ENCODE data around the gene ELL.

DNA sequence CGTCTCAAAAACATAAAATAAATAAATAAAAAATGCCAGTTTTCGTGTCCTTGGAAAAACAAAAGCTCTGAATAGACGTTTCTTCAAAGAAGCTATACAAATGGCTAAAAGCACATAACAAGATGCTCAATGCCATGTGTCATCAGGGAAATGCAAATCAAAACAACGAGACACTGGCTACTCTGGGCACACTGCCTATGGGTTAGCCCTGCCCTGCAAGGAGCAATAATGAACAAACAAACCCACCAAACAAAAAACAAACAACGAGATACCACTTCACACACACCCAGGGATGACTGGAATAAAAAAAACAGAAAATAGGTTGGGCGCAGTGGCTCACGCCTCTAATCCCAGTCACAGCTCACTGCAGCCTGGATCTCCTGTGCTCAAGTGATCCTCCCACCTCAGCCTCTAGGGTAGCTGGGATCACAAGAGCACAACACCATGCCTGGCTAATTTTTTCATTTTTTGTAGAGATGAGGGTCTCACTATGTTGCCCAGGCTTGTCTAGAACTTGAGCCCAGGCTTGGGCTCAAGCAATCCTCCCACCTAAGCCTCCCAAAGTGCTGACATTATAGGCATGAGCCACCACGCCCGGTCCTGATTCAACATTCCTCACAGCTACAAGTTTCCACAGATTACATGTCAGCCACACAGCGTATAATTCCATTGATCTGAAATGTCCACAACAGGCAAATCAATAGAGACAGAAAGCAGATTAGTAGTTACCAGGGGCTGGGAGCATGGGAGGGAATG is 68.4 kb downstream of the ELL start:
- no peak for TF ChIP-seq ZFP3 (CRISPR knock-in tag; IDR thresholded peaks at IDR 0.05)
- no peak for TF ChIP-seq TCF4 (CRISPR knock-in tag; IDR thresholded peaks at IDR 0.05; ENCODE audit: borderline replicate concordance)
- TF ChIP-seq, protein P1, sequence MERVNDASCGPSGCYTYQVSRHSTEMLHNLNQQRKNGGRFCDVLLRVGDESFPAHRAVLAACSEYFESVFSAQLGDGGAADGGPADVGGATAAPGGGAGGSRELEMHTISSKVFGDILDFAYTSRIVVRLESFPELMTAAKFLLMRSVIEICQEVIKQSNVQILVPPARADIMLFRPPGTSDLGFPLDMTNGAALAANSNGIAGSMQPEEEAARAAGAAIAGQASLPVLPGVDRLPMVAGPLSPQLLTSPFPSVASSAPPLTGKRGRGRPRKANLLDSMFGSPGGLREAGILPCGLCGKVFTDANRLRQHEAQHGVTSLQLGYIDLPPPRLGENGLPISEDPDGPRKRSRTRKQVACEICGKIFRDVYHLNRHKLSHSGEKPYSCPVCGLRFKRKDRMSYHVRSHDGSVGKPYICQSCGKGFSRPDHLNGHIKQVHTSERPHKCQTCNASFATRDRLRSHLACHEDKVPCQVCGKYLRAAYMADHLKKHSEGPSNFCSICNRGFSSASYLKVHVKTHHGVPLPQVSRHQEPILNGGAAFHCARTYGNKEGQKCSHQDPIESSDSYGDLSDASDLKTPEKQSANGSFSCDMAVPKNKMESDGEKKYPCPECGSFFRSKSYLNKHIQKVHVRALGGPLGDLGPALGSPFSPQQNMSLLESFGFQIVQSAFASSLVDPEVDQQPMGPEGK (CRISPR knock-in tag; IDR thresholded peaks at IDR 0.05; ENCODE audit: borderline replicate concordance), result no peak
- TF ChIP-seq ISL1 (CRISPR knock-in tag; IDR thresholded peaks at IDR 0.05), result no peak

Data from SK-N-SH treated with all-trans-retinoic acid at 6 μM for 48 hours (cell line).